ENCODE data around the gene SLIT2. TPM values are rescaled to one million over a fixed set of nuclear protein-coding genes. Genes with fewer than 3 reads are reported as not detected.
A peak's percentile ranks its signal among the peaks of the same experiment; 100 is the strongest.

Gene SLIT2, protein sequence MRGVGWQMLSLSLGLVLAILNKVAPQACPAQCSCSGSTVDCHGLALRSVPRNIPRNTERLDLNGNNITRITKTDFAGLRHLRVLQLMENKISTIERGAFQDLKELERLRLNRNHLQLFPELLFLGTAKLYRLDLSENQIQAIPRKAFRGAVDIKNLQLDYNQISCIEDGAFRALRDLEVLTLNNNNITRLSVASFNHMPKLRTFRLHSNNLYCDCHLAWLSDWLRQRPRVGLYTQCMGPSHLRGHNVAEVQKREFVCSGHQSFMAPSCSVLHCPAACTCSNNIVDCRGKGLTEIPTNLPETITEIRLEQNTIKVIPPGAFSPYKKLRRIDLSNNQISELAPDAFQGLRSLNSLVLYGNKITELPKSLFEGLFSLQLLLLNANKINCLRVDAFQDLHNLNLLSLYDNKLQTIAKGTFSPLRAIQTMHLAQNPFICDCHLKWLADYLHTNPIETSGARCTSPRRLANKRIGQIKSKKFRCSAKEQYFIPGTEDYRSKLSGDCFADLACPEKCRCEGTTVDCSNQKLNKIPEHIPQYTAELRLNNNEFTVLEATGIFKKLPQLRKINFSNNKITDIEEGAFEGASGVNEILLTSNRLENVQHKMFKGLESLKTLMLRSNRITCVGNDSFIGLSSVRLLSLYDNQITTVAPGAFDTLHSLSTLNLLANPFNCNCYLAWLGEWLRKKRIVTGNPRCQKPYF (N-terminal part only)
- 0.13 and 0.38 TPM in 2 replicates for total RNA-seq

DNA sequence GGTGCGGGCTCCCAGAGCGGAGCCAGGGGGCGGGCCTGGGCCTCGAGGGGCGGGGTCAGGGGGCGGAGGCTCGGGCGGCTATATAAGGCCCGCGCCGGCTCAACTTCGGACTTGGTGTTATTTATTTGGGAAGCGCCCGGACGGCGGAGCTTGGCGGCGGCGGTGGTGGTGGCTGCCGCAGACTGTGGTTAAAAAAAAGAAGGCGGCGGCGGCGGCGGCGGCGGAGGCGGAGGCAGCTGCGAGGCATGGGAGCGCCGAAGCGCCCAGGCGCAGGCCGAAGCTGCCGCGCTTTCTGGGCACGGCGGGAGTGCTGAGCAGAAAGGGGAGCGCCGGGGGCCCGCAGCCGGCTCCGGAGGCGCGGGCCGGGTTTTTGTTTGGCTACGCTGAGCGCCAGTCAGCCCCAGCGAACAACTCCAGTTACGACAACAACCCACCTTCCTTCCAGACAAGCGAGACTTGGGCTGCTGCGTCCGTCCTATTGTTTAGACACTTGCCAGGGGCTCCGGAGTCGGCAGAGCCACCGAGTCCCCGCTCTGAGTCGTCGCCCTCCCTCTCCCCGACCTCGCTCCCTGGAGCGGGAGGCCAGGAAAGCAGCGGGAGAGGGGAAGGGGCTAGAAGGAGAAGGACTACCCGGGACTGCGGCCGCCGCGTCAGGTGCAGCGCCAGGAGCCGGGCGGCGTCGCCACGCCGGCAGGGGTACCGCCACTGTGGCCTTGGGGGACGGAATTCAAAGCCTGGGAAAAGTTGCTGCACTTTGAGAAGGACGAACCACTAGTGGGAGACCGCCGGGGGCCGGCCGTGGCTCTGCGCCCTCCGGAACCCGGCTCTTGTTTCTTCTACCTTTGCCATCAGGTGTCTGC, at the start of gene SLIT2:
SLIT2 (plus strand) TSS at position 110 of the 860 bp plus-strand sequence. CDS start 1,911 bp downstream, outside the sequence.
- DNase-seq (ENCODE audit: low read depth in 2 of 2), result peak in 1 of 2 donors; percentile 67

DNA sequence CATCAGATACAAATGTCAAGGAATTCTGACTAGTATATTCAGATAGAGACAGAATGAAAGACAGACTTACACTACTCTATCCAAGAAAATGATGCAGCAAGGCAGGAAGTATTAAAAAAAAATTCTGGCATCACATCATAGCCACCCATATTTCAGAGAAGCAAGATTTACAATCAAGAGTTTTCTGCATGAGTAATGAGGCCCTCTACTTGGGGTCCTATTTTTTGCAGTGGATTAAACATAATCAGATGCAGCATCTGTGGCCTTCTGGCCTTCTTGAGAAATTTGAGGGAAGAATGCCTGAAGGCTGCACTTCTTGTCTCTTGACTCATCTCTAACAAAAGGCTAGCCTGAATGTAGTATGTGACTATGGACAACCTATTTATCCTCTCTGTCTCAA, 48.2 kb upstream of the SLIT2 start:
- no peak for DNase-seq (ENCODE audit: low read depth in 2 of 2)

DNA sequence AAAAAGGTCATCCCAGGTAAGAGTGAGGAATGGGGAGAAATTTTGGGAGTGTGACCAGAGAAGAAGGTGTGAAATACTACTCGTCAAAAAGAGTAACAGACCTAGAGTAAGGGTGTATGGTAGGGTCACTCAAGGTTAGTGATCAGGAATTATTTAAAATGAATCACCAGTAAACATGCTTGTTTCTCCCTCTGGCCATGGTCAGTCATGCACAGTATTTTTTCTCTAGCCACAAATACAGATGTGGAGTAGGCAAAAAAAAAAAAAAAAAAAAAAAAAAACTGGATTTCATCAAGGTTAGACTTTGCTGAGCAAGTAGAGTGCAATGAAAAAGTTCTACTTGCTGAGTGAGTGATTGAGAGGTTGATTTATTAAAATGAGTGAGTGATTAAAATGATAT, 34.2 kb upstream of the SLIT2 start:
- no peak for DNase-seq (ENCODE audit: low read depth in 2 of 2)

DNA sequence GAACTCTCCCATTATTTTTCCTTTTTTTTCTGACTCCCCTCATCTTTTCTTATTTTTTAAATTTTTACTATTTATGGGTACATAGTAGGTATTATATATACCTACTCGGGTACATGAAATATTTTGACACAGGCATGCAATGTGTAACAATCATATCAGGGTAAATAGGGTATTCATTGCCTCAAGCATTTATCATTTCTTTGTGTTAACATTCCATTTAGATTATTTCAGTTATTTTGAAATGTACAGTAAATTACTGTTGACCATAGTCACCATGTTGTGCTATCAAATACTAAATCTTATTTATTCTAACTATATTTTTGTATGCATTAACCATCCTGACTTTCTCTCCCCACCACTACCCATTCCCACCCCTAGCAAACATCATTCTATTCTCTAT, 33.8 kb upstream of the SLIT2 start:
- no peak for DNase-seq (ENCODE audit: low read depth in 2 of 2)

DNA sequence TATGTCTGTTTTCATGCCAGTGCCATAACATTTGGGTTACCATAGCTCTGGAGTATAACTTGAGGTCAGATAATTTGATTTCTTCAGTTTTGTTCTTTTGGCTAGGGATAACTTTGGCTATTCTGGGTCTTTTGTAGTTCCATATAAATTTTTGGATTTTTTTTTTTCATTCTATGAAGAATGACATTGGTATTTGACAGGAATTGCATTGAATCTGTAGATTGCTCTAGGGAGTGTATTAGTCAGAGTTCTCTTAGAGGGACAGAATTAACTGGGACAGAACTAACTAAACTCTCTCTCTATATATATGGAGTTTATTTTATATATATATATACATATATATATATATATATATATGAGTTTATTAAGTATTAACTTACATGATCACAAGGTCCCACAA, 32.2 kb upstream of the SLIT2 start:
- no peak for DNase-seq (ENCODE audit: low read depth in 2 of 2)

DNA sequence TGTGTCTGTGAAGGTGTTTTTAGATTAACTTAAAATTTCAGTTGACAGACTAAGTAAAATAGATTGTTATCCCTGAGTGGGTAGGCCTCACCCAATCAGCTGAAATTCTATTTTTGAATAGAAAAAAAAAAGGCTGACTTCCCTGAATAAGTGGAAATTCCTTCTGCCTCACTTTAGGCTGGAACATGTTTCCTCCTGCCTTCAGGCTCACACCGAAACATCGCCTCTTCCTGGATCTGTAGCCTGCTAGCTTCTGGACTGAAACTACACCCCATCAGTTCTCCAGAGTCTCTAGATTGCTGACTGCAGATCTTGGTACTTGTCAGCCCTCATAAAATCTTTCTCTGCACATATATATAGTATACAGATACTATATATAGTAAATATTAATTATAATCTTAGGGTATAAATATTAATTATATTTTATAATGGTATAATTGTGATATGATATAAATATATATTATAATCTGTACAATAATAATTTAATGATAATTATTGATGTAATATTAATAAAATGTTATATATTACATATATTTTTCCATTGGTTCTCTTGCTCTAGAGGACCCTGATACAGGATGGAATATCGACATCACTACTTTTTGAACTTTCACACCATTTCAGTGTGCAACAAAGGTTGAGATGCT, 13.7 kb upstream of the SLIT2 start:
- DNase-seq (ENCODE audit: low read depth in 2 of 2), result no peak

DNA sequence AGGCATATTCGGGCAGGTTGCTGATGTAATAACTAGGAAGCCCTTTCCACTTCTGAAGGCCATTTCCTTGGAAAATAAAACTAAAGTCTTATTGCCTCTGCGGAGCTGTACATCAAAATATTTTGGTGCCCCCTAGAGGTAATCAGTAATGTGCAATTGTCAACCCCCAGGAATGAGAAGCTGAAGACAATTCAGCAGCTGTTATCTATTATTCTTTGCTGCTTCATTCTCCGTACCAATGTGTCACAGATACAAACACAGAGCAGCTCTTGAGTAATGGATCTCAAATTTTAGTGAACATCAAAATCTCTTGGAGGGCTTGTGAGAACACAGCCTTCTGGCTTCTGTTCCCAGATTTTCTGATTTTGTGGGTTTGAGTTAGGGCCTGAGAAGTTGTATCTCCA, 3.5 kb upstream of the SLIT2 start:
- peak in 1 of 2 donors; percentile 53 for DNase-seq (ENCODE audit: low read depth in 2 of 2)

DNA sequence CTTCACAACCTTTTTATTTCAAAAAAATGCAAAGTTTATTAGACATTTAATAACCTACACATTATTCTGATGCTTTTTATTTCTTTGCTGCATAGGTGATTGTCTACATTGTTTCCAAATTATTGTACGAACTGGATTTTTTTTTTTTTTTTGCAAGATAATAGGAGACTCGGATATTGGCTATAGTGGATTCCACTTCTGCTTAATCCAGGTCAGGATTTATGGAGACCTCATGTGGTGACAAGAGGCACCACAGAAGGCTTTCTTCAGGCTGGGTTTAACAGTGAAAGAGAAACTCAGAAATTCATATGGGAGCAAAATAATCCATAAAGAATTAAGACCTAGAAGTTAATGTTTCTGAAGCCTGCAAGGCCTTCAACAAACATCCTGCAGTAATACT, 2.4 kb upstream of the SLIT2 start:
- DNase-seq (ENCODE audit: low read depth in 2 of 2), result peak in 1 of 2 donors; percentile 45

DNA sequence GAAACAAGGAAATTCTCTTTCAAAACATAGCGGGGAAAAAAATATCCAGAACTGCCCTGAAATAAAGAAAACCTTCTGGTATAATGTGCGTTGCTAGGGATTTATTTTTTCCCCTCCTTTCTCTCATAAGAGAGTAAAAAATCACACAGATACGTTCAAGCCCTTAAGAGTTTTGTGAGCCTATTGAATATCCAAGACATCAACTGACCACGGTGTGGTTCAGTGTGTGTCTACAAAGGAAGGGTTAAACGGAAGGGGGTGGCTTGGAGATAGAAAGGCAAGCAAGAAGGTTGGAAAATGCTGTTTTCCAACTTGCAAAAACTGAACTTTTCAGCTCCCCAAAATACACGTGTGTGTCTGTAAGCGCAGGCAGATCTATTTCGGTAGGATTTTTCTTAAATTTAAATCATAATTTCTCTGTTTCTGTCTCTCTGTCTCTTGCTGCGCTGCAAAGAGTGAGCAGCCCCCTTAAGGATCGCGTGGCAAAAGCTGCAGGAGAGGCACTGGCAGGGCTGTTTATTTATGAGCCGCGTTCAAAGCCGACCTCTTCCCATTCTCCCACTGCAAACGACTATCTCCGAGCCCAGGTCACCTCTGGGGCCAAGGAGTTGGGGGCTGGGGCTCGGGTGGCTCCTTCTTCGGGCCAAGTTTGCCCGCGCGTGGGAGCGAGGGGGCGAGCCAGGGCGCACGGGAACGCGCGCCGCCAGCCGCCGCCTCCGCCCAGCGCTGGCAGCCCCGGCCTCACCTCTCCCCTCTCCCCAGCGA, 492 bp upstream of the SLIT2 start:
- no peak for DNase-seq (ENCODE audit: low read depth in 2 of 2)

DNA sequence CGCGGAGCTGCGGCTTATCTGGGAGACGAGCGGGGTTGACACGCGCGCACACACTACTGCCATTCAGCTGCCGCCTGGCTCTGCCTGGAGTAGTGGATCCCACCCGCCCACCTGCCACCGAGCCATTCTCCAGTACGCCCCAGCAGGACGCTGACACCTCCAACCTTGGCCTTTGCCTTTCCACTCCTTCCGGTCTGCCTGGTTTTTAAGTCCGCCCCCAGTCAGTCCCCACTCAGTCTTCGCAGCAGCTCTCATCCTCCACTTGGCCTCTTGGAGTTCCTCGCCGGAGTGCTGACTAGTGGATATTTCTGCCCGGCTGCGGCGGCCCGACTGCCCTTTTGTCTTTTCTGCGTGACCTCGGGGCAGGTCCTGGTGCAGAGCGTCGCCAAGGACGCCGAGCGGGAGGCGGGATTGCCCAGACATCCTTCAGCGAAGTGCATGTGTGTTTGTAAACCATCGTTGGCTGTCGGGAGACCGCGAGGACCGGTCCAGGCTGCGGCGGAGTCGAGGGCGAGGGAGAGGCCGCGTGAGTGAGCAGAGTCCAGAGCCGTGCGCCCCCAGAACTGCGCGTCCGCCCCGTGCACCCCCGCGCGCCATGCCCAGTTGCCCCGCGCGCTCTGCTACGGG, 1.1 kb downstream of the SLIT2 start:
- peak in 1 of 2 donors; percentile 6 for DNase-seq (ENCODE audit: low read depth in 2 of 2)

DNA sequence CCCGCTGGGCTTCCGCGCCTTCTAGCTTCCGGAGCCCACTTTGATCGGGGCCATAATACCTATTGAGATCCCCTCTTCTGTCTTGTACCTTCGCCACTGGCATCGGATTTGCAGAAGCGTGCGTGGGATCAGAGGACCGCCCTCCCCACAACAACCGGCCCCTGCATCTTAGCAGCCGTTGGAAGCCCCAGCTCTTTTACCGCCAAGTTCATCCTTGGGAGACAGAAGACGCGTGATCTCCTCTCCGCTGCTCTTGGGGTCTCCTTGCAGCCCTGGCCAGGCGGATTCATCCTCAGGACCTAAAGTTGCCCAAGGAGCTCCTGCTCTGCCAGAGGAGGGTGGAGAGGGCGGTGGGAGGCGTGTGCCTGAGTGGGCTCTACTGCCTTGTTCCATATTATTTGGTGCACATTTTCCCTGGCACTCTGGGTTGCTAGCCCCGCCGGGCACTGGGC, 1.6 kb downstream of the SLIT2 start:
- DNase-seq (ENCODE audit: low read depth in 2 of 2), result no peak

DNA sequence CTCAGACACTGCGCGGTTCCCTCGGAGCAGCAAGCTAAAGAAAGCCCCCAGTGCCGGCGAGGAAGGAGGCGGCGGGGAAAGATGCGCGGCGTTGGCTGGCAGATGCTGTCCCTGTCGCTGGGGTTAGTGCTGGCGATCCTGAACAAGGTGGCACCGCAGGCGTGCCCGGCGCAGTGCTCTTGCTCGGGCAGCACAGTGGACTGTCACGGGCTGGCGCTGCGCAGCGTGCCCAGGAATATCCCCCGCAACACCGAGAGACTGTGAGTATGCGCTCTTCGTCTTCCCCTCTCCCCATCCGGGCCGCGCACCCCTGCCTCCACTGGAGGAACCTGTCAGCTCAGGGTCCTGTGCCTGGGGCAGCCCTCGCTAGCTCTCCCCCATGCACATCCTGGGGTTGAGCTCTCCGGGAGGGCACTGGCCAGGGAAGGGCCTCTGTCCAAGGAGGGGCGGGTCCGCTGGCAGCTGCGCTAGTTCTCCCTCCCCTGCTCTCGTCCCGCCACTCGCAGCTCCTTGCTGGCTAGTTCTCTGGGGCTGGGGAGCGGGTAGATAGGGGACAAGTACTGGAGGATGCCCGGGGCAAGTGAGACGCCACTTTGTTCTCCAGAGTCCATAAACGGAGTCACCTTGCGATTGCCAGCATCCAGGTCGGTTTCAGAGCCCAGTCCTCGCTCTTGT, 2.2 kb downstream of the SLIT2 start:
- peak in 1 of 2 donors; percentile 7 for DNase-seq (ENCODE audit: low read depth in 2 of 2)

DNA sequence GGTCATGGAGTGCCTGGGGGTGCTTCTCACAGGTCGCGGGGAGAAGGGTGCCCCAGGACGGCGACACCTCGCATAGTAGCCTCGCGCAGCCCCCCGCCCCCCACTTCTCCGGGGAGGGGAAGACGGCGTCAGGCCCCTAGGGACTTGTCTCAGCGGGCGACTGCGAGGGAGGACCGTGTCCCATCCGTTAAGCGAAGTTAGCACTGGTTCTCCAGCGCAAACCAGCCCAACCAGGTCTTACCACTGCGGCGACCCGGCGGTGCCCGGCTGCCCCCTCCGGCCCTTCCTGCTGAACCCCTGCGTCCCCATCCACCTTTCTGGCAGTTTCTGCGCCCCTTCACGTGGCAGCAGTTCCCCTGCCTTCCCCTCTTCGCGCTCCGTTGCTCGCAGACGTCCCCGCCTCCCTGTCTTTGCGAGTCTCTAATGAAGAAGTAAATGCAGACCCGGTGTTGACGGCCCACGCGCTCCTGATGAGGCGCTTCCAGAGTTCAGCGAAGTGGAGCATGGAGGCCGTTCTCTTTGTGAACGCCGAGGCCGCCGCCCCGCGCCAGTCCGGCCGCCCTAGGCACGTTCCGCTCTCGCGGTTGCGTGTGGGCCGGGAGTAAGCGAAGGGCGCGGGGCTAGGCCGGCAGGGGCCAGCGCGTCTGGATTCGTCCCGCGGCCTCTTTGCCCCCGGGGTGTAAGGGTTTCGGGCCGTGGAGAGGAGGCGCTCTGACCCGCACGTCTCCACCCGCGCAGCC, 3.0 kb downstream of the SLIT2 start:
- peak in 1 of 2 donors; percentile 19 for DNase-seq (ENCODE audit: low read depth in 2 of 2)

DNA sequence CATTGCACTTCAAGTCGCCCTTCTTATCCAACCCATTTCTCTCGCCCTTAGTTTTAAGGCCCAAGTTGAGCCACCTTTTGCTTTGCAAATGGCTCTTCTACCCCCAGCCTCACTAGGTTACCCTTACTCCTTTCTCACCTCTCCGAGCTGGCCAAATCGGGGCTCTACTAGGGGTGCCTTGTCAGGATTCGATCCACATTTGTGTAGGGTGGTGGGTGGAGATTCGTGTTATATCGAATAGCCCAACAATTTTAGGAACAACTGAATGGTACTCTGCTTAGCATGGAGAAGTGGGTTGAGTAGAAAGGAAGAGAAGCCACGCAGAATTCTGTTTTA, 3.5 kb downstream of the SLIT2 start:
- DNase-seq (ENCODE audit: low read depth in 2 of 2), result no peak

DNA sequence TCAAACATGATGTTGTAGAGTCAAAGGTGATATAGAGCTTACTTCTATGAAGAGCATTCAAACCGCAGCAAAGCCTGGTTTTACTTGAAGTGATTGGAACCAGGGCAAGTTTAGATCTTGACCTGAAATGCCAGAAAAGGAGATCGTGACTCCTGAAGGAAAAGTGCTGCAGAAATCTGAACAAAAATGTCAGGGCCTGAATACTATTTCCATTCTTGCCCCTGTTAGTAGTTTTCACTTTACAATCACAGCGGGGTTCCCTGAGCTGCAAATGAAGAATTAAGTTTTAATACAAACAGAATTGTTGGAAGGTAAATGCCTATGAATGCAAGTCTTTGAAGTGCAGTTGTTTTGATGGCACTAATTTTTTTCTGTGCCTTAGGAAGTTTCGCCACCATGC, 4.1 kb downstream of the SLIT2 start:
- DNase-seq (ENCODE audit: low read depth in 2 of 2), result no peak

DNA sequence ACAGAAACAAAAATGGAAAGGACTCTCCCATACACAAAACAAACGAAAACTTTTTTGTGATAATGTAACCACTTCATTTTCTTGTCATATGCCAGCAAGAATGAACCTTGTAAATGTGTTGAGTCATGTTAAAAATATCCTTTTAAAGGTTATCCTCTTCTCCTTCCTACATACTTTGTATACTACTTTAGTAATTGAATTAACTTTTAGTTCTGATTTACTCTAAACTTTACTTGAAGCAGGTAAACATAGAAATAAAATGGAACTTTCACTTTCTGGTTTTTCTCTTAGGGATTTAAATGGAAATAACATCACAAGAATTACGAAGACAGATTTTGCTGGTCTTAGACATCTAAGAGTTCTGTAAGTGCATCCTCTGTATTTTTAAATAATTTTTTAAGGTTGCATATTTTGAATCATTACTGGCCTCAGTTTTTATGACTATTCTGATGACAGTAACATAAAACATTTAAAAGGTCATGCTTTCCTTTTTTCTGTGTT, 4.7 kb downstream of the SLIT2 start:
- no peak for DNase-seq (ENCODE audit: low read depth in 2 of 2)

DNA sequence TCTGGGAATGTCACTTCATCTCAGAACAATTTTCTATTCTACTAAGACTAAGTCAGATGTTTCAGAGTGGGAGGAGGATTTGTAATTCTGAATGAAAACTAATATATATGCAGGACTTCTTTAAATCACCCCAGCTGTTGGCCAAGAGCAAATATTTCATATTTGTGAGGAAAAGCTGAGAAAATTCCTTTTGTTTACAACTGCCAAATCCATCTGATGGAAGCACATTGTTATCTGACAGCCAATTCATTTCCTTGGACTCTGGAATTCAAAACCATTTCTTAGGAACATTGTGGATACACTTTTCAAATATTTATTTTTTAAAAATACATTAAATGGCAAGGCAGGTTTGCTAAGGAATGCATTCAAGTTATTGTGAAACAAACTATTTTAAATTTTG, 8.0 kb downstream of the SLIT2 start:
- DNase-seq (ENCODE audit: low read depth in 2 of 2), result no peak

DNA sequence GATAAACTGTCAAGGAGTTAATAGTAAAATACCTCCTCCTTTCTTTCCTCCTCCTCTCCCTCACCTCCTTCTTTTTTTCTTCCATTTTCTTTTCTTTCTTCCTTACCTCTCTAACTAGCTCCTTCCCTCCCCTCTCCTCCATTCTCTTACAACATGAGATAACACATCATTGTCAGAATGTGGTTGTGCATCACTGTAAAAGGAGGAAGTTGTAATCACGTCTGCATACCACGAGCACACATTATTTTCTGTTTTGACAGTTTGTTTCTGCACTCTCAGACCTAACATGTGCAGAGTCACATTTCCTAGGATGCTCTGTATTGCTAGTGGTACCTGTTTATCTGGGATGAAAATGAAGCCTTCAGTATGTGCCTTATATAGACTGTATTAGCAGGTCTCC, 9.1 kb downstream of the SLIT2 start:
- no peak for DNase-seq (ENCODE audit: low read depth in 2 of 2)

DNA sequence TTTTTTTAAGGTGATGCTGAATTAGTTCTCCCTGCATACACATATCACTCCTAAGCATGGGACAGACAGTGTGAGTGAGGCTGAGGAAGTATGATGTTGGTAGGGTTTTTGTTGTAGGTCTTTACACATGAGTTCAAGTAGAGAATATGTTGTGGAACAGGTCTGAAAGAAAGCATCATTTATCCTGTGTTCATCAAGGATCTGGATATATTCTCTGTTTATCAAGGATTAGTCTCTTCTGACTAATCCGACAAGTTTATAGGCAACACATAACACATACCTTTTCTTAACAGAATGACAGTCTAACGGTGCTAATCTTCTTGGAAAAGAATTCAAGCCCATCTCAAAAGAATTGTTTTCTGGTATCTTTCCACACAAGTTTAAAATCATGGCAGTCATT, 10.5 kb downstream of the SLIT2 start:
- no peak for DNase-seq (ENCODE audit: low read depth in 2 of 2)

Measured in dermis microvascular lymphatic vessel endothelial cell (primary cell).